ELF-1 (cell line): Measurements from ENCODE around the gene FNDC11.

Experiments used
- DNase-seq: peaks from one replicate; pipeline ENCODE4 v3.0.0-alpha.2; 2016; ENCODE audit warnings: low read depth, low spot score

The FNDC11 gene

GRCh38 chr20:63539441-63540370, 14.3 kb upstream of the FNDC11 start:
- no peak for DNase-seq

GRCh38 chr20:63540417-63541186, 13.4 kb upstream of the FNDC11 start:
- DNase-seq, result no peak

- no peak for DNase-seq
These were observed 12.6 kb upstream of the FNDC11 start for GRCh38 chr20:63541371-63541770.

- DNase-seq, result no peak
These were observed 11.9 kb upstream of the FNDC11 start for GRCh38 chr20:63542031-63542559.

GRCh38 chr20:63542696-63543095, 11.3 kb upstream of the FNDC11 start:
- DNase-seq, result no peak

- DNase-seq, result no peak
These were observed 10.8 kb upstream of the FNDC11 start for GRCh38 chr20:63543131-63543530.

- no peak for DNase-seq
These were observed 10.2 kb upstream of the FNDC11 start for GRCh38 chr20:63543733-63544132.

- DNase-seq, result no peak
These were observed 9.6 kb upstream of the FNDC11 start for GRCh38 chr20:63544241-63544957.

- no peak for DNase-seq
These were observed 8.9 kb upstream of the FNDC11 start for GRCh38 chr20:63544958-63545516.

- no peak for DNase-seq
These were observed 8.1 kb upstream of the FNDC11 start for GRCh38 chr20:63545814-63546213.

- no peak for DNase-seq
These were observed 7.6 kb upstream of the FNDC11 start for GRCh38 chr20:63546256-63546955.

- DNase-seq, result no peak
These were observed 6.8 kb upstream of the FNDC11 start for GRCh38 chr20:63546956-63547724.

- no peak for DNase-seq
These were observed 6.1 kb upstream of the FNDC11 start, which contains the start of gene SRMS for GRCh38 chr20:63547725-63548480. Gene SRMS, minus strand, starts transcription at chr20:63547749. Its CDS starts 286 bp downstream, at chr20:63547463.

GRCh38 chr20:63548542-63548941, 5.4 kb upstream of the FNDC11 start:
- no peak for DNase-seq

- DNase-seq, result no peak
These were observed 4.9 kb upstream of the FNDC11 start for GRCh38 chr20:63549019-63549418.

- DNase-seq, result no peak
These were observed 4.2 kb upstream of the FNDC11 start for GRCh38 chr20:63549679-63550282.

GRCh38 chr20:63551068-63551467, 2.9 kb upstream of the FNDC11 start:
- DNase-seq, result no peak

GRCh38 chr20:63552481-63553249, 1.3 kb upstream of the FNDC11 start:
- no peak for DNase-seq
